Neural progenitor cell (in vitro differentiated cells): ENCODE measurements around the gene HMCN1.

Experiments used
- EZH2phosphoT487 ChIP-seq: fragments of 200-600 bp; sonication (generic); IDR thresholded peaks from 2 replicates; pipeline ENCODE4 v1.6.1; 2017; ENCODE audit warnings: antibody characterized with exemption
- TF ChIP-seq, protein P1 (sequence below): fragments of 200-600 bp; sonication (generic); IDR thresholded peaks from 2 replicates; pipeline ENCODE4 v1.5.1; 2017; ENCODE audit warnings: antibody characterized with exemption, mild to moderate bottlenecking

DNA sequence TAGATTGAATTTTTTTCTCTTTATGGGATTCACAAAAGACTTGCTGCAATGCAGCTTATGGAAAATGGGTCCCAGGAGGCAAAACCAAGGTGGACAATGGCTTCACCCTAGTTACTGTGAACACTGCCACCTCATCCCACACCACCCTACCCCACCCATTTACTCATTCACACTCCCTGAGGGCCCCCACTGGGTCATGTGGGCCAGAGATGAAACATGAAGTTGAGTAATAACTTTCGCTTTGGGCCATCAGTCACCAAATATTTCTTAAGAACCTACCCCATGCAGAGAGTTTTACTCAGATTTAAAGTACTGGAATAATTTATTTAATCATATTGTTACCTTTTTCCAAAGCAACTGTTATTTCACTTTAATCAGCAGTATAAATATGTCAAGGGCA lies 449.0 kb downstream of the HMCN1 start:
- TF ChIP-seq, protein P1, sequence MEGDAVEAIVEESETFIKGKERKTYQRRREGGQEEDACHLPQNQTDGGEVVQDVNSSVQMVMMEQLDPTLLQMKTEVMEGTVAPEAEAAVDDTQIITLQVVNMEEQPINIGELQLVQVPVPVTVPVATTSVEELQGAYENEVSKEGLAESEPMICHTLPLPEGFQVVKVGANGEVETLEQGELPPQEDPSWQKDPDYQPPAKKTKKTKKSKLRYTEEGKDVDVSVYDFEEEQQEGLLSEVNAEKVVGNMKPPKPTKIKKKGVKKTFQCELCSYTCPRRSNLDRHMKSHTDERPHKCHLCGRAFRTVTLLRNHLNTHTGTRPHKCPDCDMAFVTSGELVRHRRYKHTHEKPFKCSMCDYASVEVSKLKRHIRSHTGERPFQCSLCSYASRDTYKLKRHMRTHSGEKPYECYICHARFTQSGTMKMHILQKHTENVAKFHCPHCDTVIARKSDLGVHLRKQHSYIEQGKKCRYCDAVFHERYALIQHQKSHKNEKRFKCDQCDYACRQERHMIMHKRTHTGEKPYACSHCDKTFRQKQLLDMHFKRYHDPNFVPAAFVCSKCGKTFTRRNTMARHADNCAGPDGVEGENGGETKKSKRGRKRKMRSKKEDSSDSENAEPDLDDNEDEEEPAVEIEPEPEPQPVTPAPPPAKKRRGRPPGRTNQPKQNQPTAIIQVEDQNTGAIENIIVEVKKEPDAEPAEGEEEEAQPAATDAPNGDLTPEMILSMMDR: no peak
- no peak for TF ChIP-seq EZH2phosphoT487
